Epidermal melanocyte (primary cell): ENCODE results near the gene TNNI2.

Source experiments
- DNase-seq: peaks from one replicate; pipeline ENCODE4 v3.0.0; 2011; ENCODE audit warnings: low spot score; ENCODE audit not compliant: insufficient read length

Gene TNNI2

DNA sequence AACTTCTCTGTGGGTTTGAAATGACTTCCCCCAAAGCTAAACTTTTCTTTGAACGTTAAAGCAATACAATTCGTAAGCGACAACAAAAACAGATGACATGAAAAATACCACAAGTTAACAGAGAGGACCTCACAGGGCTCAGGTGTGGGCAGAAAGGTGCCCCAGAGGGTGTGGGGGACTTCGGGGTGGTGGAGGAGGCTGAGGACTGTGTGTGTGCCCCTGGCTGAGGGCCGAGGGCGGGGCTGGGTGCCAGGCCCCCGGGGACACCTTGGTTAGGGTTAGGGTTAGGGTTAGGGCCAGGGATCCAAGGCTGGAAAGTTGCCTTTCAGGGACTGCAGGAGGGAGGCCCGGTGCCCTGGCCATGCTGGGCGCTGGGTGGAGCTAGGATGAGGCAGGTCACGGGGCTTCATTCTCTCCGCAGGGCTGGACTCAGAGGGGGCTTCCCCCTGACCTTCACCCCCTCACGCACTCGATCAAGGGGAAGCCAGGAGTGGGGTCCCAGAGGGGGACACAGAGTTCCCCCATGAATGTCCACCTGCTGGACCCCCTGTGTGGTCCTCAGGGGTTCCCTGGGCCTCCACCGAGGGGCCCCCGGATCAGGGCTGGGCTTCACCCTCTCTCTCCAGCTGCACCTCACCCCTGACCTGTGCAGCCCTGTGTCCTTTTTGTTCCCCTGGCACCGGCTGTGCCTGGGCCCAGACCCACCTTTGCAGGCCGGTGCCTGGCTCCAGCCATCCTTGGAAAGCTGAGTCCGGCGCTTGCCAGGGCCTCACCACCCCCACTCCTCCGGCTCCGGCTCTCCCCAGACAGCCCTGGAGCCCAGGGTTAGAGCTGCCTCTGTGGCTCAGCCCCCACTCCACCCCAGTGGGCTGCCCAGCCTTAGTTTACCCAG, 7.0 kb downstream of the TNNI2 start:
- DNase-seq: no peak

GRCh38 chr11:1846453-1846932, 7.7 kb downstream of the TNNI2 start:
- DNase-seq: no peak

- no peak for DNase-seq
These were observed 8.4 kb downstream of the TNNI2 start for GRCh38 chr11:1847006-1847735.

DNA sequence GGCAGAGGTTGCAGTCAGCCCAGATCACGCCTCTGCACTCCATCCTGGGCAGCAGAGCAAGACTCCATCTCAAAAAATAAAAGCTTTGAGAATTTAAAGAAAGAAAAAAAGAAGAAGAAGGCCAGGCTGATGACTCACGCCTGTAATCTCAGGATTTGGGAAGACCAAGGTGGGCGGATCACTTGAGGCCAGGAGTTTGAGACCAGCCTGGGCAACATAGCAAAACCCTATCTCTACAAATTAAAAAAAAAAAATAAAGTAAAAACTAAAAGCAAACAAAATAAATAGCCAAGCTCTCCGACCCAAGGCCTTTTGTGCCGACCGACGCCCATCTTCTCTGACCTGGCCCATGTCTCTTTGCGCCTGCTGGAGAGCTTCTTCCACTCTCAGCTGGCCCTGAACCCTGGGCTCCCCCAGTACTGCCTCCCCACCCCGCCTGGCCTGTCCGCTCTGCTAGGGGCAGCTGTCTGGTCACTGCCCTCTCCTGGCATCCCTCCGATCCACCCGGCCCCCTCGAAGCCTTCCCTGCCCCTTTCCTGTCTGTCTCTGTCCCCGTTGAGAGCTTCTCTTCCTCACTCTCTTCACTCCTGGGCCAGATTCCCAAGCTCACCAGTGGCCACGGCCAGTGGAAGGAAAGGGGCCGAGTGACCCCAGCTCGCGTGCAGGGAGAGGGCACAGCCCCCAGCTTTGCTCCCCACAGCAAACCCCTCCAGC, 9.3 kb downstream of the TNNI2 start:
- no peak for DNase-seq

GRCh38 chr11:1848640-1849430, 10.1 kb downstream of the TNNI2 start:
- DNase-seq: no peak

- no peak for DNase-seq
These were observed 12.8 kb downstream of the TNNI2 start for GRCh38 chr11:1851468-1852180.

DNA sequence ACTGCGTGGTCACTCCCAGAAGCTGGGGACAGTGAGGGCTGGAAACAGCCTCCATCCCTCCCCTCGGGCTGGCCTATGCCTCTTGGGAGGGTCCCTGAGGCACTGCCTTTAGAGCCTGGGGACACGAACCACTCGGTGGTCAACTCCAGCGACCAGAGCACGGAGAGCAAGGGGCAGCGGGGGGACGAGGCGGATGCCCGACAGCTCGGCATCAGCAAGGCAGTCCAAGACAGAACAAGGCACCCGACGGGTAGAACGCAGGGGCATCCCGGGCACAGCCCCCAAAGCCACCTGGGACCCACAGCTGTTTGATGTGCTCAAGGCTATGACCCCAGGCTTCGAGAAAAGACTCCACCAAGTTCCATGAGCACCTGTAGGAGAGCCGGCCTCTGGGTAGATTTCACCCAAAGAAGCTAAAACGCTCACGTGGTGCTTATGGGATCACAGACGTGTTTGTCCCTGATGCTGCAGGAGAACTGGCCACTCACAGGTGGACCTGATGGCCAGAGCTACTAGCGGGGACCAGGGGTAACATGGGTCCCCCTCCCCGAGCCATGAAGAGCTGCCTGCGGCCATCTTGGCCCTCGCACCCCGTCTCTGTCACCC, 13.6 kb downstream of the TNNI2 start:
- DNase-seq: no peak

GRCh38 chr11:1852877-1853276, 14.1 kb downstream of the TNNI2 start, which contains the start of gene LSP1:
TSS of gene LSP1 (plus strand) at chr11:1853084. CDS start at chr11:1853145, 61 bp downstream.
- DNase-seq: no peak

DNA sequence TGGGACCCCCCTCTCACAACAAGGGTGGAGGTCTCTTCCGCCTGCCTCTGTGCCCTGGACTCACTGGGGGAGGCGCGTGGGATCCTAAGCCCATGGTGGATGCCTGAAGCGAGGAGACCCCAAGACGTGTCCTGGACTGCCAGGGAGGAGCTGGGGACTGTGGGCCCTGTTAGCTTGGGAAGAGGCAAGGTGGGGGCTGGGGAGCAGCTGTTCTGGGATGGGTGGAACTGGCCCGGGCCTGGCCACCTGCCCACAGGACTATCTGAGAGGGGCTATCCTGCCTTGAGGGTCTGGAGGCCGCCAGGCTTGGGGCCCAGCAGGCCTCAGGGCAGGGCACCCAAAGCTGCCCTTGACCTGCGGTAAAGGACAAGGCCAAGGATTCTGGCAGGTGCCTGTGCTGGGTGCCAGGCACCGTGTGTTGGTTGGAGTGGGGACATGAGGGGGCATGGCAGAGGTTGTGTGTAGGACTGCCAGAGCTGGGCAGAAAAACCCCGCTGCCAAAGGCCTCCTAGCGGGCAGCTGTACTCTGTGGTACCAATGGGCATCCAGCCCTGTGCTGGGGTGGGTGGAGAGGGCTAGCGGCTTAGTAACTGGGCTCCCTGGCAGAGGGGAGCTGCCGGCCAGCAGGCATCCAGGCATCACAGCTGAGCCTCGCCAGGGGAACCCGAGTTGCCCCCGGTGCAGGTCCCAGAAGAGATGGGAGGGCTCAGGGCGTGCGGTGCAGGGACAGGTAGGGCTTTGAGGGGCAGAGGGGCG, 14.8 kb downstream of the TNNI2 start:
- DNase-seq: no peak

DNA sequence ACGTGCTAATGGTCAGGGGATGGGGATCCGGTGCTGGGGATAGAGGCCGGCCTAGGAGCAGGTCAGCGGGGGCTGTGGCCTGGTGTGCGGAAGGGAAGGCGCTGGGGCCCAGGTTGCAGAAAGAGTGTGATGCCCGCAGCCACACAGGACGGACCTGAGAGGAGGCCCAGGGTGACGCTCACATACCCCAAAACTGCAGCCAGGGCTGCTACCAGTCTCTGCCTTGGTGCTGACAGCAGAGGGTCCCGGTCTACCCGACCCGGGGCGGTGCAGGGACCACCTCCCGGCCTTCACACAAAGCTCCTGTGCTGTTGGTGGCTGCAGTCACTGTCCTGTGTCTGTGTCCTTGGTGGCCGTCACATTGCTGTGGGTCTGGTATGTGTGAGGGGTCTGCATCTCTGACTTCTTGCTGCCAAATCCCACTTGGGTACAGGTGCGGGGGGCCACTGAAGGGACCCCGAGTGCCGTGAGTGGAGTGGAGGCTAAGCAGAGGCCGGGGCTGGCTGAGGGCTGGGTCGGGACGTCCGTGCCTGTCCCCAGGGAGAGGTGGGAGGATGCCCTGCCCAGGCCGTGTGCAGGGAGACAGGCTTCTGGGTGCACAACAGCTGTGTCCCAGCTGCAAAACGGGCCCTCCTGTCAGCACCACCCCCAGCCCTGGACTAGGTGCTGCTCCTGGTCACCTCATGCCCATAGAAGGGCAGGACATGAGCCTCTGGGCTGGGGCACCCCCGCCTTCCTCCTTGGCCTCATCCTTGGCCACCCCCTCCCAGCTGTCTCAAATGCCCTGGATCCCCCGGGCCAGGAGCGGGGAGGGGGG, 15.6 kb downstream of the TNNI2 start:
- no peak for DNase-seq

DNA sequence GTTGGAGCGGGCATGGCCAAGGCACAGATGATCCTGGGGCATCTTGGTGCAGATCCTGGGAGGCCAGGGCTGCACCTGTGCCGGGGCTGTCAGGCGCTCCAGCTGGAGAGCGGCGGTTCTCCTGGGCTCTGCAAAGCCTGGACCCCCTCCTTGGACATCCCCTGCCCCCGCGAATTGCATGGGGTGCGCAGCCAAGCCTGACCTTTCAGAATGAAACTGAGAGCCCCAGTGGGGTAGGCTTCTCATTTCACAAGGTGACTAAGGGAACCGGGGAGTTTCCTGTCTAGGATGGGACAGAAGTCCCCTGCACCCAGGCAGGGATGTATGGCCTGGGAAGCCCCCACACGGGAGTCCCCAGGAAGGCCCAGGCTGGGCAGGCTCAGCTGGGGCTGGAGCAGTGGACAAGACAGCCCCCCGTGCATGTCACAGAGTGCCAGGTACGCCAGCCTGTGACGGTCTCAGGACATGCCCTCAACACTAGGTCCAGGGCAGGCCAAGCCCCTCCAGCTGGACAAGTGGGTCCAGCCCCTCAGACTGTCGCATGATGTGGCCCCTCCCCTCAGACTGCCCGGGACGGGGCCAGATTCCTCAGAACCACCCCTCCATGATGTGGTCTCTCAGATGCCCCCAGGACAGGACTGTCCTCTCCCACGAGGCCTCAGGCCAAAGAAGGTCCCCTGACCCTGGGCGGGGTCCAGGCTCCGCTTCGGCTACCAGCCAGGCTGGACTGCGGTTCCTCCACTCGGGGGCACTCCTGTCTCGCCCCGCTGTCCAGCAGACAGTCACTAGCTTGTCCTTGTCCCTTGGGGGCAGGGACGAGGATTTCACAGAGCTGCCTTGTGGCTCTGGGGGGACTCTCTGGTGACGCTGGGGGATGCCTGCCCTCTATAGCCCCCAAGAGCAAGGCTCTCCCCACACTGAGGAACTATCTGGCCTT, 16.4 kb downstream of the TNNI2 start:
- DNase-seq: no peak

GRCh38 chr11:1855886-1856265, 17.1 kb downstream of the TNNI2 start:
- no peak for DNase-seq

- DNase-seq: no peak
These were observed 17.7 kb downstream of the TNNI2 start for GRCh38 chr11:1856306-1857005.

- DNase-seq: no peak
These were observed 18.3 kb downstream of the TNNI2 start for GRCh38 chr11:1857064-1857463.

- DNase-seq: no peak
These were observed 19.4 kb downstream of the TNNI2 start for GRCh38 chr11:1858154-1858553.

- no peak for DNase-seq
These were observed 19.8 kb downstream of the TNNI2 start for GRCh38 chr11:1858576-1858975.

DNA sequence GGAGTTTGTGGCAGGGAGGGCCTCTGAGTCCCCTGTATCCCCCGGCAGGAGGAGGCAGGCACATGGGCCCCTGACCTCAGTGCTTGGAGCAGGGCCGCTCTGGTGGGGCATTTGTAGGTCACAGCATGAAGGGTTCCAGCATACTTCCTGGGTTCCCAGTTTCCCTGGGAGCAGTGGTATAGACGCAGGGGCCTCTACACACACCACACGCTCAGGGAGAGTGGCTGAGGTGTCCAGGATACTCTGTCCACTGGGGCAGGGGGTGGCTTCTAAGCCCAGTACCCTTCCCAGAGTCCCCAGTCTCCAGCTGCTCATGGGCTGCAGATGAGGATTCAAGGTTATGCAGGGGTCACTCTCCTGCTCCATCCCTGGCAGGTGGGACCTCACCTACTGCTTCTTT, 20.2 kb downstream of the TNNI2 start:
- DNase-seq: no peak
